Fibroblast of lung (primary cell): ENCODE data around the gene ADCY2. TPM values are rescaled to one million over a fixed set of nuclear protein-coding genes. Genes with fewer than 3 reads are reported as not detected.

Experiments used
- DNase-seq, 2 donors: peaks; one replicate each; pipeline versions ENCODE4 v3.0.0 to v3.0.0-alpha.2; 2010; ENCODE audit warnings: low read depth in 2 of 2
- H2AFZ ChIP-seq: 2 replicates; pipeline ENCODE4 v1.5.1; 2012; ENCODE audit warnings: low read length, control low read depth, inconsistent platforms
- H3K27ac ChIP-seq: 2 replicates; pipeline ENCODE4 v1.5.1; 2011; ENCODE audit warnings: low read length, control low read depth; ENCODE audit not compliant: insufficient read depth
- H3K27me3 ChIP-seq: 2 replicates; pipeline ENCODE4 v1.5.1; 2011; ENCODE audit warnings: mild to moderate bottlenecking, low read length; ENCODE audit not compliant: control insufficient read depth, insufficient read depth
- H3K36me3 ChIP-seq: 2 replicates; pipeline ENCODE4 v1.5.1; 2011; ENCODE audit warnings: low read length; ENCODE audit not compliant: control insufficient read depth, insufficient read depth
- H3K4me1 ChIP-seq: 2 replicates; pipeline ENCODE4 v1.5.1; 2011; ENCODE audit warnings: low read length; ENCODE audit not compliant: control insufficient read depth, insufficient read depth; ENCODE audit errors: extremely low read depth
- H3K4me2 ChIP-seq: 2 replicates; pipeline ENCODE4 v1.5.1; 2011; ENCODE audit warnings: low read length, control low read depth; ENCODE audit not compliant: insufficient read depth; ENCODE audit errors: extremely low read depth
- H3K4me3 ChIP-seq, 4 experiments: fragments of 200-600 bp in 1 of 4; sonication (generic) in 1 of 4; replicated peaks in 1 of 4; 2 replicates each; pipeline ENCODE4 v1.5.1; 2011 to 2016; ENCODE audit warnings: low read length in 4 of 4, low read depth in 3 of 4, mild to moderate bottlenecking in 3 of 4, control low read depth in 2 of 4, inconsistent platforms in 1 of 4, mixed read lengths in 1 of 4; ENCODE audit not compliant: insufficient read depth in 1 of 4; ENCODE audit errors: control extremely low read depth in 1 of 4
- H3K79me2 ChIP-seq: 2 replicates; pipeline ENCODE4 v1.5.1; 2012; ENCODE audit warnings: mild to moderate bottlenecking, low read length, inconsistent platforms; ENCODE audit not compliant: control insufficient read depth, insufficient read depth
- H3K9ac ChIP-seq: 2 replicates; pipeline ENCODE4 v1.5.1; 2011; ENCODE audit warnings: mild to moderate bottlenecking, low read length, control low read depth; ENCODE audit not compliant: insufficient read depth
- H3K9me3 ChIP-seq: 2 replicates; pipeline ENCODE4 v1.5.1; 2012; ENCODE audit warnings: low read depth, low read length; ENCODE audit not compliant: control insufficient read depth, insufficient read depth
- H4K20me1 ChIP-seq: 2 replicates; pipeline ENCODE4 v1.5.1; 2011; ENCODE audit warnings: low read length; ENCODE audit not compliant: control insufficient read depth, insufficient read depth; ENCODE audit errors: extremely low read depth
- CTCF ChIP-seq, 2 donors: IDR thresholded peaks in 1 of 2; conservative IDR thresholded peaks in 1 of 2; 1 replicate in 1 of 2; 2 replicates in 1 of 2; pipeline ENCODE4 v1.5.1; 2011 to 2012; ENCODE audit warnings: low read length in 2 of 2, control low read depth in 1 of 2, inconsistent platforms in 1 of 2, low read depth in 1 of 2, mild to moderate bottlenecking in 1 of 2
- EZH2 ChIP-seq: IDR thresholded peaks from 2 replicates; pipeline ENCODE4 v1.5.1; 2012; ENCODE audit warnings: low read length, control low read depth, mild to moderate bottlenecking; ENCODE audit errors: missing control alignments
- polyA plus RNA-seq, 2 donors: library from polyadenylated mRNA; depleted of rRNA in 1 of 2; stranded (reverse) in 1 of 2; unstranded in 1 of 2; fragments of >200 nt; gene quantifications; 2 replicates each; pipeline ENCODE4 v1.2.1, GENCODE V29; 2011 to 2012; ENCODE audit warnings: missing spikeins in 1 of 2
- total RNA-seq: library from RNA; depleted of rRNA; stranded (reverse); fragments of >200 nt; gene quantifications from 2 replicates; pipeline ENCODE4 v1.2.1, GENCODE V29; 2014

The ADCY2 gene
- total and polyA plus RNA-seq, 2 donors (not counting 1 experiment from before 2014, with no cell fraction given) = under 0.01 to 0.05 TPM

- H3K36me3 ChIP-seq = no peaks in the 10 kb centered on the region
- no peak overlapping the region for H3K4me3 ChIP-seq
- DNase-seq = no peak
- H3K9ac ChIP-seq = no peak overlapping the region
- H3K79me2 ChIP-seq = no peaks in the 10 kb centered on the region
- H3K4me1 ChIP-seq = no peaks in the 10 kb centered on the region
- no peak overlapping the region for H2AFZ ChIP-seq
- H3K27me3 ChIP-seq = no peaks in the 10 kb centered on the region
- H3K4me2 ChIP-seq = no peak overlapping the region
- no peak overlapping the region for H3K27ac ChIP-seq
- no peaks in the 10 kb centered on the region for H4K20me1 ChIP-seq
- no peaks in the 10 kb centered on the region for H3K9me3 ChIP-seq
- no peak for TF ChIP-seq CTCF (conservative IDR thresholded peaks at IDR 0.05 in 1 of 2, IDR thresholded peaks at IDR 0.05 in 1 of 2; ENCODE audit: low read depth in 1 of 2, low read length in 2 of 2)
- no peak for TF ChIP-seq EZH2
Observed at GRCh38 chr5:7534505-7534904, 138.6 kb downstream of the ADCY2 start.

- Histone ChIP-seq H3K9me3 (no peaks in the 10 kb centered on the region), H3K4me2 (no peak overlapping the region), H4K20me1 (no peaks in the 10 kb centered on the region), H3K27me3 (no peaks in the 10 kb centered on the region), H3K4me3 (no peak overlapping the region), H3K36me3 (no peaks in the 10 kb centered on the region), H3K79me2 (no peaks in the 10 kb centered on the region), H2AFZ (no peak overlapping the region), H3K27ac (no peak overlapping the region), H3K4me1 (no peaks in the 10 kb centered on the region), H3K9ac (no peak overlapping the region)
- no peak for DNase-seq
- TF ChIP-seq EZH2 (no peak), CTCF (conservative IDR thresholded peaks at IDR 0.05 in 1 of 2, IDR thresholded peaks at IDR 0.05 in 1 of 2; ENCODE audit: low read depth in 1 of 2, low read length in 2 of 2) (no peak)
Observed at GRCh38 chr5:7537573-7537972, 141.6 kb downstream of the ADCY2 start.

- Histone ChIP-seq H3K4me1 (no peaks in the 10 kb centered on the region), H3K4me2 (no peak overlapping the region), H2AFZ (no peak overlapping the region), H3K79me2 (no peaks in the 10 kb centered on the region), H3K36me3 (no peaks in the 10 kb centered on the region), H4K20me1 (no peaks in the 10 kb centered on the region), H3K9ac (no peak overlapping the region), H3K4me3 (no peak overlapping the region), H3K9me3 (no peaks in the 10 kb centered on the region), H3K27ac (no peak overlapping the region), H3K27me3 (no peaks in the 10 kb centered on the region)
- DNase-seq = no peak
- TF ChIP-seq CTCF (conservative IDR thresholded peaks at IDR 0.05 in 1 of 2, IDR thresholded peaks at IDR 0.05 in 1 of 2; ENCODE audit: low read depth in 1 of 2, low read length in 2 of 2) (no peak), EZH2 (no peak)
Observed at GRCh38 chr5:7539571-7539970, 143.6 kb downstream of the ADCY2 start.
